A673 (cell line): ENCODE data around the gene BET1. TPM values are rescaled to one million over a fixed set of nuclear protein-coding genes. Genes with fewer than 3 reads are reported as not detected.

ENCODE experiments used
- BruUV-seq: library from RNA; stranded (reverse); fragments of 400-500 nt; replicated peaks from 2 replicates; lab custom pipeline; 2021; lab: Mats Ljungman, UMichigan
- CTCF ChIA-PET: fragments of 300-600 bp; sonication (Branson Sonifier 250); formaldehyde crosslinking; loops from one replicate; lab custom pipeline; 2022; ENCODE audit warnings: antibody characterized with exemption; lab: Charles Lee
- POLR2A ChIA-PET: fragments of 300-600 bp; sonication (Branson Sonifier 250); formaldehyde crosslinking; loops from one replicate; lab custom pipeline; 2022; ENCODE audit warnings: antibody characterized with exemption; ENCODE audit not compliant: low non-redundant PET; lab: Charles Lee
- DNase-seq: peaks from one replicate; pipeline ENCODE4 v3.0.0-alpha.2; 2015; ENCODE audit warnings: low spot score
- H3K27ac ChIP-seq: fragments of 200-600 bp; sonication (generic); 2 replicates; pipeline ENCODE4 v1.5.1; 2016; ENCODE audit warnings: mixed run types, low read depth, mild to moderate bottlenecking, mixed read lengths, antibody characterized with exemption, low read length; ENCODE audit not compliant: poor library complexity, severe bottlenecking
- H3K27me3 ChIP-seq: fragments of 200-600 bp; sonication (generic); replicated peaks from 2 replicates; pipeline ENCODE4 v1.6.1; 2017; ENCODE audit warnings: mixed run types, low read depth, mild to moderate bottlenecking, mixed read lengths, antibody characterized with exemption, low read length; ENCODE audit not compliant: insufficient read depth, poor library complexity
- H3K36me3 ChIP-seq: fragments of 200-600 bp; sonication (generic); 2 replicates; pipeline ENCODE4 v1.6.1; 2016; ENCODE audit warnings: mixed run types, mild to moderate bottlenecking, mixed read lengths, antibody characterized with exemption, low read length; ENCODE audit not compliant: insufficient read depth, poor library complexity, severe bottlenecking
- H3K4me1 ChIP-seq: fragments of 200-600 bp; sonication (generic); 2 replicates; pipeline ENCODE4 v1.6.1; 2017; ENCODE audit warnings: mixed run types, mild to moderate bottlenecking, mixed read lengths, antibody characterized with exemption, low read length; ENCODE audit not compliant: insufficient read depth, poor library complexity, severe bottlenecking
- H3K4me3 ChIP-seq: fragments of 200-600 bp; sonication (generic); 2 replicates; pipeline ENCODE4 v1.5.1; 2016; ENCODE audit warnings: low read depth, mixed run types, mild to moderate bottlenecking, mixed read lengths, low read length; ENCODE audit not compliant: poor library complexity, severe bottlenecking
- H3K9me3 ChIP-seq: fragments of 200-600 bp; sonication (generic); 2 replicates; pipeline ENCODE4 v1.6.1; 2016; ENCODE audit warnings: mixed run types, low read depth, mild to moderate bottlenecking, mixed read lengths, antibody characterized with exemption, low read length; ENCODE audit not compliant: poor library complexity, severe bottlenecking
- EZH2 ChIP-seq: fragments of 200-600 bp; sonication (generic); IDR thresholded peaks from 2 replicates; pipeline ENCODE4 v1.6.1; 2017; ENCODE audit warnings: borderline replicate concordance, low read depth, mild to moderate bottlenecking, mixed read lengths, antibody characterized with exemption, low read length; ENCODE audit not compliant: poor library complexity, severe bottlenecking
- intact Hi-C: fragments of 100-400 bp; cut with micrococcal nuclease; formaldehyde crosslinking; loops from one replicate; pipeline ENCODE4 v1.10.0; 2022; ENCODE audit not compliant: unreplicated experiment
- total RNA-seq: library from RNA; stranded (reverse); gene quantifications from 2 replicates; pipeline ENCODE4 v1.2.3, GENCODE V29; 2021
- TF ChIP-seq, protein P1 (sequence below): fragments of 300-800, 200-600 bp; sonication (generic); conservative IDR thresholded peaks from 2 replicates; pipeline ENCODE4 v1.5.1; 2017; ENCODE audit warnings: low read depth, mild to moderate bottlenecking, antibody characterized with exemption, low read length, moderate library complexity, mixed read lengths

The BET1 gene
- total RNA-seq, 1 experiment from 2014 or later = 19.2 TPM

DNA sequence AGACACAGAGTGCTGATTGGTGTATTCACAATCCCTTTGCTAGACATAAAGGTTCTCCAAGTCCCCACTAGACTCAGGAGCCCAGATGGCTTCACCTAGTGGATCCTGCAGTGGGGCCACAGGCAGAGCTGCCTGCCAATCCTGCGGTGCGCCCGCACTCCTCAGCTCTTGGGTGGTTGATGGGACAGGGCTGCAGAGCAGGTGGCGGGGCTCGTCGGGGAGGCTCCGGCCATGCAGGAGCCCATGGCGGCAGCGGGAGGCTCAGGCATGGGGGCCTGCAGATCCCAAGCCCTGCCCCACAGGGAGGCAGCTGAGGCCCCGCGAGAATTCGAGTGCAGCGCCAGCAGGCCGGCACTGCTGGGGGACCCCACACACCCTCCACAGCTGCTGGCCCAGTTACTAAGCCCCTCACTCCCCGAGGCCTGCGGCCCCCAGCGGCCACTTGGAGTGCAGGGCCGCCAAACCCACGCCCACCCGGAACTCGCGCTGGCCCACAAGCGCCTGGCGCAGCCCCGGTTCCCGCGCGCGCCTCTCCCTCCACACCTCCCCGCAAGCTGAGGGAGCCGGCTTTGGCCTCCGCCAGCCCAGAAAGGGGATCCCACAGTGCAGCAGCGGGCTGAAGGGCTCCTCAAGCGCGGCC lies 7.7 kb upstream of the BET1 start:
- BruUV-seq = no TSS peak
- intact Hi-C loops = no loop called here
- H3K27ac ChIP-seq = no peak overlapping the region
- no peaks in the 10 kb centered on the region for H3K9me3 ChIP-seq
- H3K36me3 ChIP-seq = no peaks in the 10 kb centered on the region
- no peak for TF ChIP-seq EZH2
- H3K27me3 ChIP-seq = no peaks in the 10 kb centered on the region
- CTCF ChIA-PET = no interaction called here
- H3K4me1 ChIP-seq = no peaks in the 10 kb centered on the region
- no peak overlapping the region for H3K4me3 ChIP-seq
- no peak for DNase-seq
- POLR2A ChIA-PET = no interaction called here

DNA sequence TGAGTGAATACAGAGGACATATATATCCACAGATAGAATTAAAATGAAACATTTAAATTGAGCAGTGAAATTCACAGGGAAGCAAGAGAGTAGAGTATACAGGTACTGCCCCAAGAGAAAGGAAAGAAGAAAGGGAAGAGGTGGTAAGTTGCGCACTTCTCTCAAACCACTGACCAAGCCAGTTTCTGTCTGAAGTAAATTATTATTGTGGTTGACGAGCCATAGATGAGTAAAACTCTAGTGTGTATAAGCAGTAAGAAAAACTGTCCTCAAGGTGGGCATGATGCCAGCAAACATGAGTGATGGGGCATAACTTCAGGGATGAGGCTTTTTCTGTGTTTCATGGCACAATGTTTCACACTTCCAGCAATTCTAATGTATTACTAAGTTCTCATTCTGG lies 4.4 kb upstream of the BET1 start:
- Histone ChIP-seq H3K27ac (no peak overlapping the region), H3K4me3 (no peak overlapping the region), H3K9me3 (no peaks in the 10 kb centered on the region), H3K27me3 (no peaks in the 10 kb centered on the region), H3K36me3 (no peaks in the 10 kb centered on the region), H3K4me1 (no peaks in the 10 kb centered on the region)
- intact Hi-C loops = loop anchor here (10.0 kb wide), 1 partner anchor 216 kb away; no protein-coding TSS in a partner anchor
- no TSS peak for BruUV-seq
- ChIA-PET POLR2A (no interaction called here), CTCF (no interaction called here)
- DNase-seq = no peak
- TF ChIP-seq, protein P1, sequence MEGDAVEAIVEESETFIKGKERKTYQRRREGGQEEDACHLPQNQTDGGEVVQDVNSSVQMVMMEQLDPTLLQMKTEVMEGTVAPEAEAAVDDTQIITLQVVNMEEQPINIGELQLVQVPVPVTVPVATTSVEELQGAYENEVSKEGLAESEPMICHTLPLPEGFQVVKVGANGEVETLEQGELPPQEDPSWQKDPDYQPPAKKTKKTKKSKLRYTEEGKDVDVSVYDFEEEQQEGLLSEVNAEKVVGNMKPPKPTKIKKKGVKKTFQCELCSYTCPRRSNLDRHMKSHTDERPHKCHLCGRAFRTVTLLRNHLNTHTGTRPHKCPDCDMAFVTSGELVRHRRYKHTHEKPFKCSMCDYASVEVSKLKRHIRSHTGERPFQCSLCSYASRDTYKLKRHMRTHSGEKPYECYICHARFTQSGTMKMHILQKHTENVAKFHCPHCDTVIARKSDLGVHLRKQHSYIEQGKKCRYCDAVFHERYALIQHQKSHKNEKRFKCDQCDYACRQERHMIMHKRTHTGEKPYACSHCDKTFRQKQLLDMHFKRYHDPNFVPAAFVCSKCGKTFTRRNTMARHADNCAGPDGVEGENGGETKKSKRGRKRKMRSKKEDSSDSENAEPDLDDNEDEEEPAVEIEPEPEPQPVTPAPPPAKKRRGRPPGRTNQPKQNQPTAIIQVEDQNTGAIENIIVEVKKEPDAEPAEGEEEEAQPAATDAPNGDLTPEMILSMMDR = no peak
- no peak for TF ChIP-seq EZH2

DNA sequence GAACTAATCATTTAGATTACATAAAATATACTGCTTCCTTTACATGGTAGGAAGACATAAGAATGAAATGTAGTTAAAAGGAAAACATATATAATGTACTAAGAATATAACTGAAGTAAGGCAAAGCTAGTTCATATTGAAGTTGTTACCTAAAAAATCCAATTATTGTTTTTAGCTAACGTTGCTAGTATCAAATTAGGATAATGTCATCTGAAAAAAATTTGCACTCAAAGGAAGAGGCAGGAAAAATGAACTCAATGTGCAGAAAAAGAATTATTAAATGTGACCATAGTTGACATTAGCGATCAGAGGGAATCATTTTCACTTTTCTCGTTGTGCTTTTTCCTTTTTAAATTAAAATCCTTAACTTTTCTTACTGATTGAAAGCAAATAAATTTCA lies 1.6 kb upstream of the BET1 start:
- Histone ChIP-seq H3K27ac (no peak overlapping the region), H3K9me3 (no peaks in the 10 kb centered on the region), H3K27me3 (no peaks in the 10 kb centered on the region), H3K4me3 (no peak overlapping the region), H3K36me3 (no peaks in the 10 kb centered on the region), H3K4me1 (peaks cover 10% of the 10 kb centered on the region)
- no TSS peak for BruUV-seq
- intact Hi-C loops = loop anchor here (10.0 kb wide), 1 partner anchor 219 kb away; no protein-coding TSS in a partner anchor
- CTCF ChIA-PET = no interaction called here
- TF ChIP-seq, protein P1 = no peak
- TF ChIP-seq EZH2 = no peak
- DNase-seq = no peak
- POLR2A ChIA-PET = no interaction called here
